LNCAP (cell line): ENCODE results near the gene TOPBP1.

Experiments used
- TF ChIP-seq, protein P1 (sequence below): fragments of 450-650 bp; IDR thresholded peaks from 2 replicates; pipeline ENCODE4 v1.5.1; 2017; ENCODE audit warnings: mild to moderate bottlenecking

The TOPBP1 gene

DNA sequence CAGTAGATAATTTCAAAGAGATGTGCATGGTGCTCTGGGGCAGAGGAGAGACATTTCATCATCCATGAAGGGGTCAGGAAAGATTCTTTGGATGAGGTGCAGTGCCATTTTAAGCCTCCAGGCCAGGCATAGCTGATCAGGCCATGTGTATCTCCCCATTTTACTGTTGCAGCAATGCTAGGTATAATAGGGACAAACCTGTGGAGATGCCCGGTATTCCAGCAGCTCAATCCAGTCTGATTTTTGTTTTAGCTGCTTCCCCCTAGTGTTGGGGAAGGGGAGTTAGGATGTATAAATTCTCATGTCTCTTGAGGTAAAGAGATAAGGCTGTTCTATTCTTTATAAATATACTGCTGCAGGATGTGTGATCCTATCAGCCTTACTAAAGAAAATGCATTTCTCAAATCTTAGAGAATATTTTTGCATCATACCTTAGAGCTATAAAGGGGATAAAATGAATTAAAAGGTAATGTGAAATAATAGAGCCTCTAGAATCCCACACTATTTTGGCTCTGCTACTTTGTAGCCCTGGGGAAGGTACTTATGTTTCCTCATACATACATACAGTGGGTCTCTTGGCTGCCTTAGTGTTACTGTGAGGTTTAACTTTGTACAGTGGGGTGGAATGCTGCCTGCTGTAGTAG is 83.1 kb downstream of the TOPBP1 start:
- TF ChIP-seq, protein P1, sequence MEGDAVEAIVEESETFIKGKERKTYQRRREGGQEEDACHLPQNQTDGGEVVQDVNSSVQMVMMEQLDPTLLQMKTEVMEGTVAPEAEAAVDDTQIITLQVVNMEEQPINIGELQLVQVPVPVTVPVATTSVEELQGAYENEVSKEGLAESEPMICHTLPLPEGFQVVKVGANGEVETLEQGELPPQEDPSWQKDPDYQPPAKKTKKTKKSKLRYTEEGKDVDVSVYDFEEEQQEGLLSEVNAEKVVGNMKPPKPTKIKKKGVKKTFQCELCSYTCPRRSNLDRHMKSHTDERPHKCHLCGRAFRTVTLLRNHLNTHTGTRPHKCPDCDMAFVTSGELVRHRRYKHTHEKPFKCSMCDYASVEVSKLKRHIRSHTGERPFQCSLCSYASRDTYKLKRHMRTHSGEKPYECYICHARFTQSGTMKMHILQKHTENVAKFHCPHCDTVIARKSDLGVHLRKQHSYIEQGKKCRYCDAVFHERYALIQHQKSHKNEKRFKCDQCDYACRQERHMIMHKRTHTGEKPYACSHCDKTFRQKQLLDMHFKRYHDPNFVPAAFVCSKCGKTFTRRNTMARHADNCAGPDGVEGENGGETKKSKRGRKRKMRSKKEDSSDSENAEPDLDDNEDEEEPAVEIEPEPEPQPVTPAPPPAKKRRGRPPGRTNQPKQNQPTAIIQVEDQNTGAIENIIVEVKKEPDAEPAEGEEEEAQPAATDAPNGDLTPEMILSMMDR, result peak; percentile 56

DNA sequence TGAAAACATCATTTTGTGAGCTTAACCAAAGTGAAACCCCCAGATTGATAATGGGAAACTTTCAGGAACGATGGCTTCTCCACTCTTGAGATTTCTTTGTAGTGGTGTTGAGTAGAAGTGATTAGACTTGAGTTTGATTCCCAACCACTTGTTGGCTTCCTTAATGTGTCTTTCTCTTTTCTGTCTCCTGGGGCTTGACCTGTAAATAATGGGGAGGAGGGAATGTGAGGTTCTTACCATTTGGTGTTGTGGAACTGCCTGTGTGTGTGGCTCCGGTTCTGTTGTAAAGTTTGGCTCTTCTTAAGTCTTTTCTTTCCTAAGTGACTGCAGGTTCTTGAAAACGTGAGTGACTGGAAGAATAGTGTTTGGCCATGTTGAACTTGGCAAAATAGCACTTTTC is 85.6 kb downstream of the TOPBP1 start:
- TF ChIP-seq, protein P1, result no peak

DNA sequence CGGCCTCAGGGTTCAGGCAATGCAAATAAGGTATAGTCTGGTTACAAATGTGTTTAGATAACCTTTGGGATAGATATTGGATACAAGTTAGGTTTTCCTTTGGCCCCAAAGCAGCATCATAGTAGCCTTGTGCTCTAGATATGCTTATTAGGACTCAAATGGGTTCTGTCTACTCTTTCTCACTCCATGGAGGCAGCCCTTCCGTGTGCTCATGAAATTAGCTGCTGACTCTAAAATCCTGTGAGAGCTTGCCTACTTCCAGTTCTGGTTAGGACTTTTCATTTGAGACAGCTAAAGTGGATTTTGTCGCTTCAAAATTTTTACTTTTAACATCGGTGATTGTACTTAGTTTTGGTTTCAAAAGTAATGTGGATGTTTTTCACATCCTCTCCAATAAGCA is 86.7 kb downstream of the TOPBP1 start:
- TF ChIP-seq, protein P1, result no peak

DNA sequence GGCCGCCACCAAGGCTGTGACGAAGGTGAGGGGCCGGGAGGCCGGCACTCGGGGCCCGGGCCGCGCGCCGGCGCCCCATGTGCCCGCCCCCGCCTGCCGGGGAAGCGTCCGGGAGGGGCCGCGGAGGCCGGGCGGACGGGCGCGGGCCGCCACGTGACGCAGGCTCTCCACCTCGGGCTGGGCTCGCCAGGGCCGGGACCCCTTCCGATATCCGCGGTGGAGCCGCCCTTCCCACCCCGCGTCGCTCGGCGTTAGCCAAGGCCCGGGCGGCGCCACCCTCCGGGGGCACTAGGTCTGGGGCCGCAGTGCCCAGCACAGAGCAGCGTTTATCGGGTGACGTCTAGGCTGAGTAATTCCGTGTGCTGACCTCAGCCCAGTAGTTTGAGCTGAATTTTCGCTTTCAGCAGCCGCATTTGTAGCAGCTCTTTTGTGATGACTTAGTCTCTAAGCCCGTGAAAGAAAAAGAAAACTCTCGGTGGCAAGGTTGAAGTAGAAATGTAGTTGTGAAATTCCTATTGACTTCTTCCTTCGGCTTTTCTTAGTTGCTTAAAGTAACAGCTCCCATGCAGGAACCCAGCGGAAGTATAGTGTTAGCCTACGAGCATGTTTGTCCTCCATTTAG is 87.4 kb downstream of the TOPBP1 start:
- TF ChIP-seq, protein P1, result no peak

DNA sequence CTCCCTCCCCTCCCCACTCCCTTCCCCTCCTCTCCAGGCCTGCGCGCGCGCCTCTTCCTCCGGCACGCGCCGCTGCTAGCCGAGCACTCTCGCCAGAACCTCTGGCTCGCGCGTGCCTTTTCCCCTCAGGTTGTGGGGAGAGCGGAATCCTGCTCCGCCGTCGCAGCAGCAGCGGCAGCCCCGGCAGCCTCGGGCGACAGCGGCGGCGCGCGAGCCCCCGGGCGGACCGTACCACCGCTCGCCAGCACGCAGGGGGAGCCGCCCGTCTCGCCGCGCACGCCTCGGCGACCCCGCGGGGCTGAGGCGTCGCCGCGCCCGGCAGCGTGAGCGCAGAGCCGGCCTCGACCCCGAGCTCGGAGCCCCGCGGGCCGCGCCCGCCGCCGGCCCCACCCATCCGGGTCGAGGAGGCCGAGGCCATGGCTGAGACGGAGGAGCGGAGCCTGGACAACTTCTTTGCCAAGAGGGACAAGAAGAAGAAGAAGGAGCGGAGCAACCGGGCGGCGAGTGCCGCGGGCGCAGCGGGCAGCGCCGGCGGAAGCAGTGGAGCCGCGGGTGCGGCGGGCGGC is 88.0 kb downstream of the TOPBP1 start, which contains the start of gene CDV3:
Gene CDV3, plus strand, starts transcription at position 58 of the 566 bp plus-strand sequence. Its CDS starts 359 bp downstream, at position 417.
- TF ChIP-seq, protein P1, result no peak

DNA sequence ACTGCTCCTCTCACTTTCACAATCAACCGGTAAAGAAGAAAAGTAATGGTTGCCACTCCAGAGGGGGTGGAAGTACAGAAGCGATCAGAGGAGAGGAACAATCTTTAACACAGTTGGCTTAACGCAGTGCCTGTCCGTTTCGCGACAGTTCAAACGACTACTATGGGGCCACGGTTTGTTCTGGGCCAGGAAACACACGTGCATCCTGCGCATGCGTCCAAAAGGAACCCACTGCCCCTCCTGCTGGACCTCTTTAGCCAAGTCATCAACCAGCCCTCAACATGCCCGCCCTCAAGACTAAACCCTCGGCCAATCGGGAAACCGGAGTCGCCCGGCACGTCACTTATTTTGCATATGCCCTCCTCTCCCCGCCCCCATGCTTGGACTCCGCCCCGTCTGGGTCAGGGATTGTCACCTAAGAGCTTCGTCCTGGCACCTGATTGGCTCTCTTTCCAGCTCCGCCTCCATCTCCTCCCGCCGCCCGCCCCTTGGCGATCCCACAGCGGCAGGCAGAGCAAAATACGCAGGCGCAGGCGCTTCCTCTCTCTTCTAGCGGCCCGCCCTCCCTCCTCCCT is 88.6 kb downstream of the TOPBP1 start:
- TF ChIP-seq, protein P1, result no peak

DNA sequence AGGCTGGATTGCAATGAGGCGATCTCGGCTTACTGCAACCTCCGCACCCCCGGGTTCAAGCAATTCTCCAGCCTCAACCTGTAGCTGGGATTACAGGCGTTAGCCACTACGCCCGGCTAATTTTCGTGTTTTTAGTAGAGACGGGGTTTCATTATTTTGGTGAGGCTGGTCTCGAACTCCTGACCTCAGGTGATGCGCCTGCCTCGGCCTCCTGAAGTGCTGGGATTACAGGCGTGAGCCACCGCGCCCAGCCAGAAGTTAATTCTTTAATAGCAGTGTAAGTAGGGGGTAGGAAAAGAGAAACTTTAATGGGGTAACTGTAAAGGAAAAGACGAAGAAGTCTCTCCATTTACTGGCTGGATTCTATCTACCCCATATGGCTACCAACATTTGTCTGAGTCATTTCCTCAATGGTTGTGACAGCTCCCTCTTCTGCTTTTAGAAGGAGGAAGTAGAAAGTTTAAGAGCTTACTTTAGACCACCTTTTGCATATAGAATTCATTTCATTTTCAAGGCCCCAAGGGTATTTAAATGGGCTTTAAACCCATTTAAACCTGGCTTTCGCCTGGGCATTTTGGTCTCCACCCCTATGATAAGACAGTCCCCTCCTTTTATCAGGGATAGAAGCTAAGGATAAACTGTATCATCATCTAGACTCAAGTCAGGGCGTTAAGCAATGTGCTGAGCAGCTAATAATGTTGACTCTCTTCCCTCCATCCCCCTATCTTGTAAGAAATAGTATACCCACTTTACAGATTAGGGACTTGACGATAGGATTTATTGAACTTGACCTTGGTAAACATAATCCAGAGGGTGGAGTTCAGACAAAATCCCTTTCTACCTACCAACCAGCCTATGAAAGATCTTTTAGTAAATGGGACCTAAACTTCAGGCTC is 89.3 kb downstream of the TOPBP1 start:
- TF ChIP-seq, protein P1, result no peak
